Activated CD8-positive, alpha-beta memory T cell treated with anti-CD3 and anti-CD28 coated beads for 4 hours (primary cell): ENCODE measurements around the gene HOMER1.
A peak's percentile ranks its signal among the peaks of the same experiment; 100 is the strongest.
"Not testable (repeated sequence)": the region's sequence is repeated elsewhere in the genome, so short reads cannot be mapped to it uniquely, and the experiment has no call there.

ENCODE experiments used
- DNase-seq, 2 donors: peaks; one replicate each; pipeline ENCODE4 v3.0.0-alpha.2; 2020; ENCODE audit warnings: low read depth in 2 of 2

HOMER1 gene

GRCh38 chr5:79516986-79517385, 3.1 kb upstream of the HOMER1 start:
- DNase-seq: no peak

GRCh38 chr5:79516331-79516730, 2.4 kb upstream of the HOMER1 start:
- not testable (repeated sequence) for DNase-seq

GRCh38 chr5:79514391-79515105, 614 bp upstream of the HOMER1 start:
- peak; percentile 86 for DNase-seq

GRCh38 chr5:79513308-79513703, 628 bp downstream of the HOMER1 start:
- no peak for DNase-seq

- DNase-seq: no peak
Observed at GRCh38 chr5:79512471-79513307, 1.2 kb downstream of the HOMER1 start.

GRCh38 chr5:79512049-79512448, 1.9 kb downstream of the HOMER1 start:
- DNase-seq: no peak

GRCh38 chr5:79510638-79511037, 3.3 kb downstream of the HOMER1 start:
- no peak for DNase-seq

GRCh38 chr5:79509244-79509885, 4.6 kb downstream of the HOMER1 start:
- DNase-seq: no peak

GRCh38 chr5:79508794-79509193, 5.1 kb downstream of the HOMER1 start:
- DNase-seq: no peak

- no peak for DNase-seq
Observed at GRCh38 chr5:79508354-79508753, 5.6 kb downstream of the HOMER1 start.

- no peak for DNase-seq
Observed at GRCh38 chr5:79507251-79508205, 6.4 kb downstream of the HOMER1 start.

GRCh38 chr5:79505138-79505537, 8.8 kb downstream of the HOMER1 start:
- DNase-seq: no peak

- no peak for DNase-seq
Observed at GRCh38 chr5:79503794-79504495, 10.0 kb downstream of the HOMER1 start.

GRCh38 chr5:79499640-79500273, 14.2 kb downstream of the HOMER1 start:
- no peak for DNase-seq

GRCh38 chr5:79495311-79495710, 18.6 kb downstream of the HOMER1 start:
- no peak for DNase-seq

- DNase-seq: no peak
Observed at GRCh38 chr5:79493596-79494345, 20.2 kb downstream of the HOMER1 start.

- DNase-seq: no peak
Observed at GRCh38 chr5:79491690-79492317, 22.1 kb downstream of the HOMER1 start.

- DNase-seq: no peak
Observed at GRCh38 chr5:79490323-79490936, 23.5 kb downstream of the HOMER1 start.

- no peak for DNase-seq
Observed at GRCh38 chr5:79489773-79490172, 24.2 kb downstream of the HOMER1 start.
